GM19468 (cell line): ENCODE results near the gene OR4E2.
"Not testable (repeated sequence)": the region's sequence is repeated elsewhere in the genome, so short reads cannot be mapped to it uniquely, and the experiment has no call there.

Experiments
- ATAC-seq: cut with Tn5 transposase; IDR thresholded peaks from one replicate; pipeline ENCODE4 v1.9.1; 2021; ENCODE audit warnings: mild to moderate bottlenecking, moderate library complexity, moderate number of reproducible peaks; ENCODE audit not compliant: unreplicated experiment; ENCODE audit errors: extremely low read depth

OR4E2 gene

DNA sequence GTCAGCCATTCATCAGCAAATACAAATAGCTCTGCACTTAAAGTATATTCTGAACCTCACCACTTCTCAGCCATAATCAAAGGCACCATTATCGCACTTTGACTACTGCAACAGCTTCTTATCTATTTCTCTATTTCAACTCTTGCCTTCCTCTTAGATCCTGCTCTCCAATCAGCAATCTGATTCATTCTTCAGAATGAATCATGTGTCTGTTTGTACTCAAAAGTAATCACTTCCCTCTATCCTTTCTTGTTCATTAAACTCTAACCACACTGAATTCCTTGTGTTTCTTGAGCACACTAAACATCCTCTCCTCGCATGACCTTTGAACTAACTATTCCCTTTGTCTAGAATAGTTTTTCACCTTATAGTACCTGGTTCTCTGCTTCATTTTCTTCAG is 32.8 kb downstream of the OR4E2 start:
- no peak for ATAC-seq

DNA sequence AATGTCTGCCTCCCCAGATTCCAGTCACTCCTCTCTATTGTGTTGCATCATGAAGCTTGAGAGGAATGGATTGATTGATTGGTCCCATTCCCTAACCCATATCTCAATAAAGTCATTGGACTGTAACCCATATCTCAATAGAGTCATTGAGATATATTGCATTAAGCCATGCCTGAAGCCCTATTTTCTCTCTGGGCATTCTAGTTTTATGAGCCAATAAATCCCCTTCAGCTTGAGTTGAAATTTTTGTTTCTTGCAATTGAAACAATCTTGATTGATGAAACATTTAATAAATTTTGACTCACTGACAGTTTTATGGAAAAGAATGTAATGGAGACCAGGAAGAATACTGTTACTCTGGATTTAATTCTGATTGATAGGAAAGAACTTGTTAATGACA is 40.8 kb downstream of the OR4E2 start:
- ATAC-seq, result no peak

DNA sequence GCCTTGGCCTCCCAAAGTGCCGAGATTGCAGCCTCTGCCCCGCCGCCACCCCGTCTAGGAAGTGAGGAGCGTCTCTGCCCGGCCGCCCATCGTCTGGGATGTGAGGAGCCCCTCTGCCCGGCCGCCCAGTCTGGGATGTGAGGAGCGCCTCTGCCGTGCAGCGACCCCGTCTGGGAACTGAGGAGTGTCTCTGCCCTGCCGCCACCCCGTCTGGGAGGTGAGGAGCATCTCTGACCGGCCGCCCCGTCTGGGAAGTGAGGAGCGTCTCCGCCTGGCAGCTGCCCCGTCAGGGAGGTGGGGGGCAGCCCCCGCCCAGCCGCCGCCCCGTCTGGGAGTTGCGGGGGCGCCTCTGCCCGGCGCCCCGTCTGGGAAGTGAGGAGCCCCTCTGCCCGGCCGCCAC is 44.0 kb downstream of the OR4E2 start:
- ATAC-seq, result not testable (repeated sequence)

DNA sequence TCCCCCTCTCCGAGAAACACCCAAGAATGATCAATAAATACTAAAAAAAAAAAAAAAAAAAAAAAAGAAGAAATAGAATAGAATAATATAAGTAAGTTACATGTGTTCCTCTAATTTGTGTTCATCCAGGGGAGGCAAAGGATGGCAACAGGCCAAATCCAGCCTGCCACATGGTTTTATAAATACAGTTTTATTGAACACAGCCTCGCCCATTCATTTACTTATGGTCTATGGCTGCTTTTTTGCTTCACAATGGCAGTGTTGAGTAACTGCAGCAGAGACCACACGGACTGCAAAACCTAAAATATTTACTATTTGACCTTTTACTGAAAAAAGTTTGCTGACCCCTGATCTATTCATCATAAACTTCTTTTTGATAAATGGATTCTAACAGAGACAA is 44.9 kb downstream of the OR4E2 start:
- ATAC-seq, result not testable (repeated sequence)

DNA sequence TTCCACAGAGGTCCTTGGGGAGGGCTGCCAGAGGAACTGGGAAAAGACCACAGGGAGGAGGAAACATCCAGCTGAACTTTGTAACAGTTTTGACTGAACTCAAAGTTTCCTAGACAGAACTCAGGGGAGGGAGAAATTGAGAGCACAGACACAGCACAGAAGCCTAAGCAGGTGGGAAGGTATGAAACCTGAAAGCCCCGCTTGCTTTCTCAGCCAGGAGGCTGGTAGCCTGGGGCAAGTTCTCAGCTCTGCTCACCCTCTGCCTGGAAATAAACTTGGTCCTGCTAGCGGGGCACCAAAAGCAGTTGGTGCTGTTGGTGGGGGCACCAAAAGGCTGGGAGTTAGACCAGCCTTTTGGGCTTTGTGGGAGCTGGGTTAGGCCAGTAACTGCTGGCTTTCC is 45.9 kb downstream of the OR4E2 start:
- no peak for ATAC-seq

DNA sequence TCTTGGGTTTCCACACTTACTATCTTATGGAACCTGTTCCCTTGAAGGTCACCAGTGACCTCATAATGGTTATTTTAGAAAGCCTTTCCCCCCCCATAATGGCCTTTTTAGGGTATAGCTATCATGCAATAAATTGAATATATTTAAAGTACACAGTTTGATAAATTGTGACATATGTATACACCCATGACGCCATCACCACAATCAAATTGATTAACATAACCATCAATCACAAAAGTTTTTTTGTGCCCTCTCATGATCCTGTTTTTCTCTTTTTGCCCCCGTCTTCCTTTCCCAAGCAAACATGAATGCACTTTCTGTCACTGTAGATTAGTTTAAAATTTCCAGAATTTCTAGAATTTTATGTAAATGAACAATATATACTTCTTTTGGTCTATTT is 48.7 kb downstream of the OR4E2 start:
- ATAC-seq, result no peak

DNA sequence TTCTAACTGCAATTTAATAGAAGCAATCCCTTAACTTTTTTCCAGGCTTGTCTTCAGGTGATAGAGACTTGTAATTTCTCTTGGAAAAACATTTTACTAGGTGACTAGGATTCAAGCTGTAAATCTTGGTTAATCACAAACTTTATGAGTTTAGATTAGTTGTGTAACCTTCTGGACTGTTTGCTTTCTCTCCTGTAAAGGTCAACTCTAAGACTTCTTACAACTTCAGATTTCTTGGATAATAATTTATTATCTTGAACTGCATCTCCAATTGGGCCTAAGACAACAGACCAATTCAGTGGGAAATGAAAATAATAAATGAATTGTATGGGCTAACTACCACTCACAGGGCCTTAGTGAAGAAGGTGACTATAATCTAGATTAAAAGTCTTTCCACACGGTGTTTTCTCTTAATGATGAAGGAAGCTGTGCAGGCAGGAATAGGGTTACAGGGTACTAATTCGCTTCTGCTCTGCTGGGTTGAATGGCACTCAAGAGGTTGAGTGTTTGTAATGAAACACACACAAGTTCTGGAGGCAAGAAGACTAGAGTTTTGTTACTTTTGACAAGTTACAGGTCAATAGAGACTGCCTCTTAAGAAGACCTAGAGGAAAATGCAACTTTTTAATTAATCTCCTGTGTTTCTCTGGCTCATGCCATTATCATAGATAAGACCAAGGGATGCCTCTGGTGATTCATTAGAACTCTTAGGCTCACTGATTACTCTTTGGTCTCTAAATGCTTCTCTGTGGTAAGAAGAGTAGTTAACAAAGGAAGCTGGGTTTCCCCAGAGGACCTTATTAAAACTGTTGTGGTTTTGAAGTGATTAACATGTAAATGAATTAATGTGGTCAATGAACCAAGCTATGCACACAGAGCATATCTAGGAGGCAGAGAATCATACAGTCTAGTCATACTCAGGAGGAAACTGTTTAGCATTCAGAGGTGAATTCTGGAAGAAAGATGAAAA is 50.0 kb downstream of the OR4E2 start:
- no peak for ATAC-seq

DNA sequence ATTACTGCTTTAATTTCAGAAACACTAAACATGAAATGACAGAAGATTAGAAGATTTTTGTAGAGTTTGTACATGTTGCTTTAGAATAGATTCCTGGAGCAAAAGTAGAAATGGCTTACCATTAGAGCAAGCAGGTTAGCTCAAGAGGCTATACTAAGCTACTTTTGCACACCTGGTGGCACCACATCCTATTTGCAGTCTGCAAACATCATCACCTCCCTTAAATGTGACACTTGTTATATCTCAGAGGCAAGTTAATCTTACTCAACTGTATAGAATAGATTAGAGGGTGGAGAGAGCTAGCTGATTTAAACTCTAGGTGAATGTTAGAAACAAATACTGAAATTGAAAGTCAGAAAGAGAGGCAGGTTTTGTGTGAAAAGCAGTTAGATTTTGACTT is 50.7 kb downstream of the OR4E2 start:
- no peak for ATAC-seq

DNA sequence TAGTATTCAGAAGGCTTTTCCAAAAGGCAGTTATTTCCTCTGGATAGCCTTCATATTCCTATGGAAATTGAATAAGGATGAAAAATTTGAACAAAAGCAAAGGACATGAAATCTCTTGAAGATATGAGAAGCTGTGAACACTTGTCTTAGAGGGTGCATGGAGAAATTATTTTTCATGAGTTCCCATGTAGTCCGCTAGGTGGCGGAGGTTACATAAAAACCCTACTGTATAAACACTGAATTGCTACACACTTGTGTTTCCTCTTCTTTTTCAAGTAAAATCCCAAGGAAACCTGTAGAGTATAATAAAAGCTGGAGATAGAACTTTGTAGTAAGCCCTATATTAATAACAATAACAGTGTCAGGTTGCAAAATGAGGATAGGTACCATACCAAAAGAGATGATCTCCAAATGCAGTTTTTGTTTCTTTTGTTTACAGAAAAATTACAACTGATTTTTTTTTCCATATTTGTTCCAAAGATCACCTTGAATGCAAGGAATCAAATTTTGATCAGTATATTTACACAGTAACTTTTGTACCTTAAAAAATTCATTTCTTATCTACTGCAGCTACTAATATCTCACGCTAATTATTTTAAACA is 57.8 kb downstream of the OR4E2 start:
- no peak for ATAC-seq

DNA sequence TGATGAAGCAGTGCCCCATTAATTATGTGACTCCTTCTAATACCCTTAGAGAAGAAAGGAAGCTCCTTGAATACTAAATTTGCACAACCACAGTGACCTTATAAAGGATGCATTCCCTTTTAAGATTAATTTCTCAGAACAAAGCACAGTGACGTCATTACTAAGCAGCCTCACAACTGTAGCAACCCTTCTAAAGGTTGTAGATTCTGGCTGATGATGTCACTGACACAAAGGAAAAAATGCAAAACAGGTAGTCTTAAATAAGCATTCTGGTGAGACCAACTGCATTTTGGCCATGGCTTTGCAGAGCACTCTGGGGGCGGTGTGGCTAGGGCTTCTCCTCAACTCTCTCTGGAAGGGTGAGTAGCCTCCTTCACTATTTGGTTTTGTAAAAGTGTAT is 58.4 kb downstream of the OR4E2 start:
- ATAC-seq, result no peak

DNA sequence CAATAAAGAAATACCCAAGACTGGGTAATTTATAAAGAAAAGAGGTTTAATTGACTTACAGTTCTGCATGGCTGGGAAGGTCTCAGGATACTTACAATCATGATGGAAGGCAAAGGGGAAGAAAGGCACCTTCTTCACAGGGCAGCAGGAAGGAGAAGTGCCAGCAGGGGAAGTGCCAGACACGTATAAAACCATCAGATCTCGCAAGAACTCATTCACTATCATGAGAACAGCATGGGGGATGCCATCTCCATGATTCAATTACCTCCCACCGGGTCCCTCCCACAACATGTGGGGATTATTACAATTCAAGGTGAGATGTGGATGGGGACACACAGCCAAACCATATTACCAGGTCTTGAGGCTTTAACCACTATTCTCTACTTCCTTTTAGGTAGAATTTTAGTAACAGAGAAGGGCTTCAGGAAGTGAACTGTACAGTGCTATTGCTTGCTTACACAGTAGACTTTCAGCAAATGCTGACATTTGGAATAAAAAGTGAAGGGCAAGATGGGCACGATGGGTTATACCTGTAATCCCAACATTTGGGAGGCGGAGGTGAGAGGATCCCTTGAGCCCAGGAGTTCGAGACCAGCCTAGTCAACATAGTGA is 60.8 kb downstream of the OR4E2 start:
- ATAC-seq, result no peak
